CD4-positive, alpha-beta T cell treated with Interleukin-17A for 4 hours (primary cell): ENCODE measurements around the gene TRIO.

Source experiments
- DNase-seq: peaks from one replicate; pipeline ENCODE4 v3.0.0-alpha.2; 2020; ENCODE audit warnings: mixed read lengths

TRIO gene

DNA sequence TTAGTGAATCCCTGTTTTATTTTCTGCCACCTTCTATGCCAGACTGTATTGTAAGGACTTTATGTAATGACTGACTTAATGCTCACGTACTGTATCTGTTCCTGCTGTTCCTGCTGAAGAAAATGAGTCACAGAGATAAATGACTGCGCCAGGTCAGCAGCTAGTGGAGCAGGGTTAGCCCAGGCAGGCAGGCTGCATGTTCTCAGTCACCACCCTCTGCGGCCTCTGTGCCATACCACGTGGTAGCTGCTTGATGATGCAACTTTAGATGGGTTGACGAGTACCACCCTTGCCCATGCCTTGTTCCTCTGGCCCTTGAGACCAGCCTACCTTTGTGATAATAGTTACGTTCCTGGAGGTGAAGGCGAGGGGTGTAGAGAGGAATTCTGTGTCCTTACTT is 161.9 kb downstream of the TRIO start:
- no peak for DNase-seq

GRCh38 chr5:14306329-14306815 is 163.2 kb downstream of the TRIO start:
- no peak for DNase-seq

DNA sequence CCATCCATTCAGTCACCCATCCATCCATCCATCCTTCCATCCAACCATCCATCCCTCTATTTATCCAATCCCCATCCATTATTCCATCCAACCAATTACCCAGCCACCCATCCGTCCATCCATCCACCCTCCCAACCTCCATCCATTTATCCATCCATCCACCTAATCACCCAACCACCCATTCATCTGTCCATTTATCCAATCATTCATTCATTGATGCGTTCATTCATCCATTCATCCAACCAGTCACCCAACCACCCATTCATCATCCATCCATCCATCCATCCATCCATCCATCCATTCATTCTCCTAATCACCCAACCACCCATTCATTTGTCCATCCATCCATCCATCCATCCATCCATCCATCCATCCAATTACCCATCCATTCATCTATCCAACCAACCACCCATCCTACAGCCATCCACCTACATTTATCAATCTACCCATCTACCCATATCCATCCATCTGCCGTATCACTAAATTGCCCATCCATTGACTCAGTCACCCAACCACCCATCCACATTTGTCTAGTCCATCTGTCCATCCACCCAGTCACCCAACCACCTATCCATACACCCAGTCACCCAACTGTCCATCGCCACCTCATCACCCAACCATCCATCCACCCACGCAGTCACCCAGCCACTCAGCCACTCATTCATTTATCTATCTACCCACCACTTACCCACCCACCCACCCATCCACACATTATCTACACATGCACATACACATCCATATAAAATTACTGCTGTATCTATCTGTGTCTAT is 165.4 kb downstream of the TRIO start:
- DNase-seq: no peak

DNA sequence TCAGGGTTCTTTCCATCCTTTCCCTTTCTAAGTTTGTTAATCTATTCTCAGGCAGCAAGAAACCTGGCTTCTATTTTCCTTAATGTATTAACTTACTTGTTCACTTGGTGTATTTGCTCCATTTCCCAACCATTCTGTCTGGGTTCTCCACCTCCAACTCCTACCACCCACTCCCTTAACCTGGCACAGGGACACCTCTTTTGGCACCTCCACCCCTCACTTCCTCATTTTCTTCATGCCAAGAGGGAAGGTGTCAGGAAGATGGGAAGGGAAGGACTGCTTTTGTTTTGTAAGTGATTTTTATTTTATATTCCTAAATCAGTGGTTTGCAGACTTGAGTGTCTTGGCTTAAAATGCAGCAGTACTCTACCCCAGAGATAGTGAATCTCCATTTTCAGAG is 166.1 kb downstream of the TRIO start:
- DNase-seq: no peak

DNA sequence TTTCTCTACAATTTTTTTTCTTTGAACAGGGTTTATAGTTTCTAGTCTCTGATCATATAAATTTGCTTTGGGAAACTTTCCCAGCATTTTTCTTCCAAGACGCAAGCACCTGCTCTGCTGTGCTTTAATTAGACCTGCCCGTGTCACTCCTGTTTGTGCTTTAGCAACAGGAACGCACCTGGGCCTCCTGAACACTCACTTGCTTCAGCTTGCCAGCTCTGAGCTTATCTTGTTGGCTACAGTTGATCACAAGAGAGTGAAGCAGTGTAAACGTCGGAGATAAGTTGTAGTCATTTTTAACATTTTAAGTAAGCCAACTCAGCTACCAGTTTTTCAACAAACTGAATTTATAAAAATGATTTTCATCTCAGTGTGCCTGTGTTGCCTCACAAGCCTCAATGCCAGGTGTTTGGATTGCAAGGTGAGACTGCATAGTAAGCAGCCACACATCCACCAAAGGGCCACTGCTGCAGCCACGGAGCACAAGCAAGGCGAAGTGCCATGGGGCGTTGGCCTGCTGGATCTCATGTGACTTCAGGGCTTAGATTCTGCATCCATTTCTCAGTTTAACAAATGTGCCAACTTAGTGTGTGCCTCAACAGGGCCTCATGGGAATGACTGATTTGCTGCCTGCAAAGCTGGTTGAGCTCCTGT is 166.9 kb downstream of the TRIO start:
- no peak for DNase-seq

DNA sequence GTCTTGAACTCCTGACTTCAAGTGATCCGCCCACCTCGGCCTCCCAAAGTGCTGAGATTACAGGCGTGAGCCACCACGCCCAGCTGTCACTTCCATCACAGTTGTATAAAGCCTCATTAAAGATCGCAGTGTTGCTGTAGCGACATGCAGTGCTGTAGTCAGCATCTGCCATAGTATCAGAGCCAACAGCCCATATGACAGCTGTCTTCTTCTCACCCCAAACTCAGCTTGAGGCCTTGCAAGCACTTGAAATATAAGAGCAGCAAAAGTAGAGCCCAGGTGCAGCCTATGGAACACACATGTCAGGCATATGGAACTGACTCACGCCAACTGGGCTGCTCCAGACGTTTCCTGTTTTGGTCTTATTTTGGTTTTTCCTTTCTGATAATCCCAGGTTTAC is 167.8 kb downstream of the TRIO start:
- DNase-seq: no peak

- DNase-seq: no peak
These were observed 171.0 kb downstream of the TRIO start for GRCh38 chr5:14313986-14314690.

DNA sequence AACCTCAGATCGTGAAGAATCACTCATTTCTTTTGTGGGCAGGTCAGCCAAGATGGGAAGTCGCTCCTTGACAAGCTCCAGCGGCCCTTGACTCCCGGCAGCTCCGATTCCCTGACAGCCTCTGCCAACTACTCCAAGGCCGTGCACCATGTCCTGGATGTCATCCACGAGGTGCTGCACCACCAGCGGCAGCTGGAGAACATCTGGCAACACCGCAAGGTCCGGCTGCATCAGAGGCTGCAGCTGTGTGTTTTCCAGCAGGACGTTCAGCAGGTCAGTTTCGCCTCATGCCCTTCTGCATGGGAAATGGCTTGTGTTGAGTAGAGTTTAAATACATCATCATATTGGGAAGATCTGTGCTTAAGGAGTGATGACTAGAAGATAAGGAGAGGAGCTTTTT is 173.3 kb downstream of the TRIO start:
- no peak for DNase-seq

GRCh38 chr5:14319102-14319501 is 176.0 kb downstream of the TRIO start:
- DNase-seq: no peak

DNA sequence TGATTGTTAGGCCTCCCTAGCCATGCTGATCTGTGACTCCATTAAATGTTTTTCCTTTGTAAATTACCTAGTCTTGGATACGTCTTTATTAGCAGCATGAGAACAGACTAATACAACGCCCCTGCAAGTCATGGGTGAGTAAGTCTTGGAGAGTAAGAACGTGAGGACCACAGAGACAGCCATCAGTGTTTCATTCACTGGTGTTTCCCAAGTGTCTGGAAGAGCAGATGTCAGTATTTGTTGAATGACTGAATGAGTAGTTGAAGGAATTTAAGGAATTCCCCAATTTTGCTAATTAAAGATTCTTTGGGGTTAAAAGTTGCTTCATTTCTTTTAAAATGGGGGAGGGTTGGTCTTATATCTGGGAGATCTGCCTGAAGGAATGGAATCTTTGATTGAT is 178.8 kb downstream of the TRIO start:
- no peak for DNase-seq

GRCh38 chr5:14322437-14323187 is 179.5 kb downstream of the TRIO start:
- no peak for DNase-seq

DNA sequence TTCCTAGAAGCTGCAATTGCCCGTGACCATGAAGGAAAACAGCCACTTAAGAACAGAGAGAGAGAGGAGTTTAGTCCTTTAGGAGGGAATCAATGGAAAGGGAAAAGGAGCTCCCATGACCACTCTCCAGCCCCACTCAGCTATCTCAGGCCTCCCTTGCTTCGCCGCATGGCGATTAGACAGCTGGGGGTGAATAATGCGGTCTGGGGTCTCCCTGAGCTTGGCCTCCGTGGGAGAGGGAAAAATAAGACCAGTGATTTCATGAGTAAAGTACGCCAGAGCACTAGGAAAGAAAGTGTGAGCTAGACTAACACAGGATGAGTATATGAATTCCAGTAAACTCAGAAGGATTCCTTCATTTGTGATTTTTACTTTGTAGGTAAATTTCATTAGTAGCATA is 180.3 kb downstream of the TRIO start:
- DNase-seq: no peak

- no peak for DNase-seq
These were observed 182.2 kb downstream of the TRIO start for GRCh38 chr5:14325369-14325768.

- no peak for DNase-seq
These were observed 183.1 kb downstream of the TRIO start for GRCh38 chr5:14326035-14326903.

- no peak for DNase-seq
These were observed 184.5 kb downstream of the TRIO start for GRCh38 chr5:14327624-14328023.

DNA sequence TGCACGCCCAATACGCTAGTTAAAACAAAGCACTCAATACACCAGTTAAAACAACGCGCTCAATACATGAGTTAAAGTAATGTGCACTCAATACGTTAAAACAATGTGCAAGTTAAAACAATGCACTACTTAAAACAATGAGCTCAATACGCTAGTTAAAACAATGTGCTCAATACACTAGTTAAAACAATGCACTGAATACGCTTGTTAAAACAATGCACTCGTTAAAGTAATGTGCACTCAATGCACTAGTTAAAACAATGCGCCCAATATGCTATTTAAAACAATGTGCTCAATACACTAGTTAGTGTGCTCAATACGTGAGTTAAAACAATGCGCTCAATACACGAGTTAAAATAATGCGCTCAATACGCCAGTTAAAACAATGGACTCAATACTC is 185.0 kb downstream of the TRIO start:
- no peak for DNase-seq

GRCh38 chr5:14330291-14330690 is 187.1 kb downstream of the TRIO start:
- DNase-seq: no peak

GRCh38 chr5:14330729-14331385 is 187.7 kb downstream of the TRIO start:
- DNase-seq: no peak

- DNase-seq: no peak
These were observed 188.2 kb downstream of the TRIO start for GRCh38 chr5:14331386-14331781.

GRCh38 chr5:14332038-14332631 is 189.0 kb downstream of the TRIO start:
- DNase-seq: no peak

GRCh38 chr5:14332746-14333145 is 189.6 kb downstream of the TRIO start:
- DNase-seq: no peak
